K562 (cell line): ENCODE results near the gene ESD. TPM values are rescaled to one million over a fixed set of nuclear protein-coding genes. Genes with fewer than 3 reads are reported as not detected.

ENCODE experiments used
- ATAC-seq: fragments of 200-7000 bp; cut with Tn5 transposase; 3 replicates; pipeline ENCODE4 v1.9.1; 2020; ENCODE audit warnings: moderate library complexity
- BruUV-seq: library from RNA; stranded (reverse); fragments of 400-500 nt; replicated peaks from 2 replicates; lab custom pipeline; 2021; lab: Mats Ljungman, UMichigan
- CTCF ChIA-PET: fragments of 300-600 bp; formaldehyde crosslinking; extraction: SDS; loops from one replicate; lab custom pipeline; 2021; ENCODE audit warnings: low intra/inter-chr PET ratio; lab: Yijun Ruan, JAX
- POLR2A ChIA-PET: fragments of 300-600, 350-650 bp; sonication (Branson Sonifier 250); formaldehyde crosslinking; extraction: SDS; loops from one replicate; lab custom pipeline; 2021; ENCODE audit warnings: antibody characterized with exemption, inconsistent platforms; lab: Yijun Ruan, JAX
- DNase-seq, 4 experiments: peaks; one replicate each; pipeline versions ENCODE4 v3.0.0 to v3.0.0-alpha.2; 2011 to 2018; ENCODE audit warnings: low spot score in 3 of 4, mixed read lengths in 3 of 4; ENCODE audit errors: extremely low read depth in 1 of 4
- FAIRE-seq: peaks from 2 replicates; lab custom pipeline; 2011; peaks lifted over from hg19 to GRCh38; lab: Jason Lieb, UNC
- H2AFZ ChIP-seq: 2 replicates; pipeline ENCODE4 v1.6.0; 2011; ENCODE audit warnings: low read depth, low read length, control low read depth, inconsistent platforms
- H3K27ac ChIP-seq: fragments of 200-600 bp; 3 replicates; pipeline ENCODE4 v1.8.0; 2011; ENCODE audit warnings: low read depth, mild to moderate bottlenecking, control low read depth, inconsistent platforms, low read length, moderate library complexity, mixed read lengths; ENCODE audit errors: extremely low read depth
- H3K27me3 ChIP-seq, 2 experiments: fragments of 300-600 bp in 1 of 2; 2 replicates in 1 of 2; 3 replicates in 1 of 2; pipeline versions ENCODE4 v1.6.0 to v1.8.0; 2011; ENCODE audit warnings: inconsistent platforms in 2 of 2, low read length in 2 of 2, mild to moderate bottlenecking in 1 of 2, mixed read lengths in 1 of 2, moderate library complexity in 1 of 2; ENCODE audit not compliant: control insufficient read depth in 2 of 2, insufficient read depth in 2 of 2
- H3K36me3 ChIP-seq: fragments of 300-600 bp; 3 replicates; pipeline ENCODE4 v1.8.0; 2011; ENCODE audit warnings: mild to moderate bottlenecking, low read length, inconsistent platforms; ENCODE audit not compliant: control insufficient read depth, insufficient read depth
- H3K4me1 ChIP-seq, 2 experiments: fragments of 200-600 bp in 1 of 2; replicated peaks in 1 of 2; 2 replicates in 1 of 2; 3 replicates in 1 of 2; pipeline versions ENCODE4 v1.5.1 to v1.8.0; 2011; ENCODE audit warnings: inconsistent platforms in 2 of 2, low read length in 2 of 2, mild to moderate bottlenecking in 1 of 2, mixed read lengths in 1 of 2, moderate library complexity in 1 of 2; ENCODE audit not compliant: control insufficient read depth in 2 of 2, insufficient read depth in 2 of 2
- H3K4me2 ChIP-seq: 2 replicates; pipeline ENCODE4 v1.6.1; 2011; ENCODE audit warnings: low read length, control low read depth, inconsistent platforms, mixed read lengths; ENCODE audit not compliant: insufficient read depth
- H3K4me3 ChIP-seq: fragments of 200-600 bp; sonication (generic), shearing (Covaris generic); 2 replicates; pipeline ENCODE4 v1.5.1; 2016; ENCODE audit warnings: control low read depth, inconsistent platforms
- H3K79me2 ChIP-seq: fragments of 200-600 bp; 3 replicates; pipeline ENCODE4 v1.8.0; 2011; ENCODE audit warnings: low read length, inconsistent platforms; ENCODE audit not compliant: control insufficient read depth, insufficient read depth
- H3K9ac ChIP-seq, 2 experiments: 2 replicates each; pipeline versions ENCODE4 v1.6.0 to v1.6.1; 2011; ENCODE audit warnings: low read depth in 2 of 2, low read length in 2 of 2, control low read depth in 1 of 2, inconsistent platforms in 1 of 2, mild to moderate bottlenecking in 1 of 2, mixed read lengths in 1 of 2; ENCODE audit not compliant: insufficient read depth in 1 of 2
- H3K9me1 ChIP-seq: one replicate; pipeline ENCODE4 v1.6.0; 2011; ENCODE audit warnings: inconsistent platforms, mild to moderate bottlenecking, low read length, moderate library complexity; ENCODE audit not compliant: control insufficient read depth, insufficient read depth
- H3K9me3 ChIP-seq: replicated peaks from 2 replicates; pipeline ENCODE4 v1.5.1; 2011; ENCODE audit warnings: low read depth, low read length, inconsistent platforms; ENCODE audit not compliant: control insufficient read depth, insufficient read depth
- H4K20me1 ChIP-seq: replicated peaks from 2 replicates; pipeline ENCODE4 v1.6.1; 2011; ENCODE audit warnings: low read length, inconsistent platforms, mixed read lengths; ENCODE audit not compliant: control insufficient read depth, insufficient read depth
- ELK3 ChIP-seq: fragments of 450-650 bp; formaldehyde crosslinking; IDR thresholded peaks from 2 replicates; pipeline ENCODE4 v1.4.0; 2020; ENCODE audit warnings: mild to moderate bottlenecking
- HDAC1 ChIP-seq, 2 experiments: fragments of 450-650 bp; IDR thresholded peaks; 2 replicates each; pipeline ENCODE4 v1.6.1; 2016 to 2017; ENCODE audit warnings: inconsistent platforms in 1 of 2, mild to moderate bottlenecking in 1 of 2, moderate library complexity in 1 of 2
- NFRKB ChIP-seq: fragments of 450-650 bp; IDR thresholded peaks from 2 replicates; pipeline ENCODE4 v1.6.1; 2016; ENCODE audit warnings: low read depth
- SAFB ChIP-seq: fragments of 200-400 bp; formaldehyde crosslinking; IDR thresholded peaks from 2 replicates; pipeline ENCODE4 v1.6.1; 2017; ENCODE audit warnings: low read depth, low read length, borderline replicate concordance
- SLC30A9 ChIP-seq: fragments of 250-450 bp; sonication (Bioruptor Pico); IDR thresholded peaks from 2 replicates; pipeline ENCODE4 v1.8.0; 2022; ENCODE audit warnings: mild to moderate bottlenecking, moderate library complexity
- ZNF512 ChIP-seq: IDR thresholded peaks from 2 replicates; pipeline ENCODE4 v1.6.1; 2016; ENCODE audit warnings: missing genetic modification characterization, missing compliant biosample characterization
- WGBS: fragments of 100-300 bp; shearing (Covaris generic); methylation state at CpG from one replicate; pipeline ENCODE4 v1.1.6; 2016; ENCODE audit warnings: low coverage, mixed read lengths; ENCODE audit not compliant: insufficient coverage; ENCODE audit errors: missing lambda C conversion rate; 5-methylcytosine and 5-hydroxymethylcytosine counted together
- in situ Hi-C: fragments of 300-500 bp; cut with MboI; formaldehyde crosslinking; loops from 4 replicates; pipeline ENCODE4 v1.15.0; 2018; ENCODE audit warnings: inconsistent platforms, mixed read lengths
- intact Hi-C: fragments of 100-400 bp; cut with micrococcal nuclease; formaldehyde crosslinking; loops from 2 replicates; pipeline ENCODE4 v1.14.2; 2022
- polyA plus RNA-seq, 8 experiments: library from polyadenylated mRNA; depleted of rRNA in 4 of 8; stranded (reverse) in 5 of 8; unstranded in 3 of 8; fragments of >200 nt; fragmentation: Nextera tagmentation in 2 of 8; fragmentation: Illumina TruSeq in 1 of 8; extraction: Ambion mirVana in 2 of 8; extraction: Trizol in 1 of 8; gene quantifications; 2 replicates each; pipeline versions ENCODE4 v1.2.1 to v1.2.3, GENCODE V29; 2011 to 2014; ENCODE audit warnings: inconsistent platforms in 1 of 8, missing spikeins in 1 of 8
- total RNA-seq, 7 experiments: library from RNA; depleted of rRNA in 6 of 7; stranded (reverse); fragments of >200 nt in 6 of 7; fragmentation: Illumina TruSeq in 2 of 7; extraction: Trizol in 2 of 7; gene quantifications; 2 replicates each; pipeline versions ENCODE4 v1.2.1 to v1.2.3, GENCODE V29; 2011 to 2021; ENCODE audit warnings: low replicate concordance in 1 of 7

The ESD gene
- total and polyA plus RNA-seq, 9 of the 15 experiments (the other 6 are each of a cell fraction or from before 2014, with no cell fraction given): 88.9 to 402 (median 232) TPM

- H3K27me3 ChIP-seq: peaks cover 2 to 10% of the 10 kb centered on the region in 2 experiments; a peak in 3 of 5 replicates
- no peak for ATAC-seq
- no peaks in the 10 kb centered on the region for H3K9me3 ChIP-seq
- TF ChIP-seq SAFB: no peak
- TF ChIP-seq HDAC1 (IDR thresholded peaks at IDR 0.05): no peak
- no peak for TF ChIP-seq SLC30A9 (CRISPR knock-in tag)
- no peak for TF ChIP-seq NFRKB
- BruUV-seq: no TSS peak
- ChIA-PET POLR2A (no interaction called here), CTCF (no interaction called here)
- H3K27ac ChIP-seq: no peak overlapping the region
- no peaks in the 10 kb centered on the region for H4K20me1 ChIP-seq
- in situ Hi-C loops (no loop called here), intact Hi-C loops (no loop called here)
- H3K36me3 ChIP-seq: no peaks in the 10 kb centered on the region
- no peak for FAIRE-seq
- 0% methylated on average over 2 of the region's 2 CpGs for WGBS
- H3K4me1 ChIP-seq: no peaks in the 10 kb centered on the region
- H3K79me2 ChIP-seq: no peaks in the 10 kb centered on the region
- no peak overlapping the region for H3K4me3 ChIP-seq
- DNase-seq: no peak
- no peak overlapping the region for H2AFZ ChIP-seq
- no peak overlapping the region for H3K4me2 ChIP-seq
- no peaks in the 10 kb centered on the region for H3K9me1 ChIP-seq
- no peak overlapping the region for H3K9ac ChIP-seq
Observed at GRCh38 chr13:46759846-46760245, 37.1 kb downstream of the ESD start.

- no peaks in the 10 kb centered on the region for H4K20me1 ChIP-seq
- no peak for TF ChIP-seq ELK3 (CRISPR knock-in tag)
- peak; percentile 88 for TF ChIP-seq ZNF512 (tag)
- ChIA-PET POLR2A (no interaction called here), CTCF (no interaction called here)
- 0% methylated on average over 1 of the region's 3 CpGs for WGBS
- intact Hi-C loops: no loop called here
- H3K27ac ChIP-seq: no peak overlapping the region
- H3K9ac ChIP-seq: no peak overlapping the region
- H3K9me3 ChIP-seq: no peaks in the 10 kb centered on the region
- H3K79me2 ChIP-seq: no peaks in the 10 kb centered on the region
- in situ Hi-C loops: no loop called here
- H3K27me3 ChIP-seq: peaks cover 2 to 10% of the 10 kb centered on the region in 2 experiments; a peak in 3 of 5 replicates
- H3K4me2 ChIP-seq: no peak overlapping the region
- no peaks in the 10 kb centered on the region for H3K9me1 ChIP-seq
- DNase-seq (no peak), FAIRE-seq (no peak), ATAC-seq (no peak)
- H3K36me3 ChIP-seq: no peaks in the 10 kb centered on the region
- BruUV-seq: no TSS peak
- no peak overlapping the region for H3K4me3 ChIP-seq
- no peaks in the 10 kb centered on the region for H3K4me1 ChIP-seq
- H2AFZ ChIP-seq: no peak overlapping the region
Observed at GRCh38 chr13:46757640-46758039, 39.3 kb downstream of the ESD start.
